WTC11 (cell line): ENCODE results near the gene CTTNBP2NL.

Experiments
- IRF2 ChIP-seq: sonication (generic); formaldehyde crosslinking; IDR thresholded peaks from 2 replicates; pipeline ENCODE4 v1.8.0; 2022; ENCODE audit warnings: low read depth, missing genetic modification reagents, borderline replicate concordance
- NFATC4 ChIP-seq: fragments of 250-450 bp; sonication (Bioruptor Pico); IDR thresholded peaks from 2 replicates; pipeline ENCODE4 v1.9.0; 2021; ENCODE audit warnings: mild to moderate bottlenecking
- ZNF263 ChIP-seq: sonication (generic); formaldehyde crosslinking; IDR thresholded peaks from 2 replicates; pipeline ENCODE4 v1.8.1; 2022; ENCODE audit warnings: low read depth, mild to moderate bottlenecking, moderate library complexity, missing genetic modification reagents
- ZNF317 ChIP-seq: sonication (generic); formaldehyde crosslinking; IDR thresholded peaks from 2 replicates; pipeline ENCODE4 v1.8.1; 2023; ENCODE audit warnings: low read depth, mild to moderate bottlenecking, moderate library complexity, missing genetic modification reagents, borderline replicate concordance
- TF ChIP-seq, protein P1 (sequence below): fragments of 200-600 bp; IDR thresholded peaks from 2 replicates; pipeline ENCODE4 v1.8.0; 2022; ENCODE audit warnings: antibody characterized with exemption

DNA sequence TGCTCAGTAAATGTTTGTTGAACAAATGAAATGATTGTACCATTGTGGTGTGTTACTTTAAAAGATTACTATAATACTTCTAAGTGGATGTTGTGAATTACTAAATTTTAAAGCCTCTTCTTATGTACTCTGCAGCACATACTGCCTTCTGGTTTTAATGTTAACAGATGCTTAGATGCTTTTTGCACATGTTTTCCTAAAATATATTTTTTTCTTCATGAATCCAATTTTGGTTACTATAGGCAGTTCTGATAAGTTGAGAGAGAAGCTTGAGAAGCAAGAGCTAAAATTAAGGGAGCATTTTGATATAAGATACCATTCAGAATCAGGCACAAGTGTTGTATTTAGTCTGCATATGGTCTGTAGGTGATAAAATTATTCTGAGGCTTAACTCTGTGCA lies 21.3 kb downstream of the CTTNBP2NL start:
- TF ChIP-seq, protein P1, sequence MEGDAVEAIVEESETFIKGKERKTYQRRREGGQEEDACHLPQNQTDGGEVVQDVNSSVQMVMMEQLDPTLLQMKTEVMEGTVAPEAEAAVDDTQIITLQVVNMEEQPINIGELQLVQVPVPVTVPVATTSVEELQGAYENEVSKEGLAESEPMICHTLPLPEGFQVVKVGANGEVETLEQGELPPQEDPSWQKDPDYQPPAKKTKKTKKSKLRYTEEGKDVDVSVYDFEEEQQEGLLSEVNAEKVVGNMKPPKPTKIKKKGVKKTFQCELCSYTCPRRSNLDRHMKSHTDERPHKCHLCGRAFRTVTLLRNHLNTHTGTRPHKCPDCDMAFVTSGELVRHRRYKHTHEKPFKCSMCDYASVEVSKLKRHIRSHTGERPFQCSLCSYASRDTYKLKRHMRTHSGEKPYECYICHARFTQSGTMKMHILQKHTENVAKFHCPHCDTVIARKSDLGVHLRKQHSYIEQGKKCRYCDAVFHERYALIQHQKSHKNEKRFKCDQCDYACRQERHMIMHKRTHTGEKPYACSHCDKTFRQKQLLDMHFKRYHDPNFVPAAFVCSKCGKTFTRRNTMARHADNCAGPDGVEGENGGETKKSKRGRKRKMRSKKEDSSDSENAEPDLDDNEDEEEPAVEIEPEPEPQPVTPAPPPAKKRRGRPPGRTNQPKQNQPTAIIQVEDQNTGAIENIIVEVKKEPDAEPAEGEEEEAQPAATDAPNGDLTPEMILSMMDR, result no peak
- TF ChIP-seq IRF2 (CRISPR knock-in tag), result no peak
- TF ChIP-seq NFATC4 (CRISPR knock-in tag), result no peak
- no peak for TF ChIP-seq ZNF317 (CRISPR knock-in tag)
- TF ChIP-seq ZNF263, result no peak
